ENCODE results near the gene SPIN2B. TPM values are rescaled to one million over a fixed set of nuclear protein-coding genes. Genes with fewer than 3 reads are reported as not detected.
"Not testable (repeated sequence)": the region's sequence is repeated elsewhere in the genome, so short reads cannot be mapped to it uniquely, and the experiment has no call there.

Gene SPIN2B
- polyA plus RNA-seq, 4 donors, result 4.1 to 11.1 (median 8.1) TPM

GRCh38 chrX:57104921-57105398 is 16.4 kb downstream of the SPIN2B start:
- FAIRE-seq (no peak), DNase-seq (no peak)
- Histone ChIP-seq H3K27ac (ENCODE audit: low read depth in 1 of 3, low read length in 2 of 3) (no peak overlapping the region), H3K36me3 (ENCODE audit: control insufficient read depth in 3 of 3, insufficient read depth in 2 of 3, low read depth in 1 of 3, low read length in 3 of 3) (peaks cover 0 to 3% (median 0%) of the 10 kb centered on the region in 3 donors), H3K4me1 (ENCODE audit: control insufficient read depth in 3 of 3, insufficient read depth in 2 of 3, low read depth in 1 of 3, low read length in 2 of 3) (no peaks in the 10 kb centered on the region), H3K4me3 (ENCODE audit: low read depth in 1 of 3, low read length in 3 of 3) (no peak overlapping the region), H3K27me3 (ENCODE audit: control insufficient read depth in 3 of 3, insufficient read depth in 3 of 3, low read length in 3 of 3) (no peaks in the 10 kb centered on the region), H3K9me3 (ENCODE audit: control insufficient read depth in 2 of 2, insufficient read depth in 1 of 2, low read depth in 1 of 2, low read length in 1 of 2) (no peaks in the 10 kb centered on the region)
- 38 to 86% (median 62%) methylated on average over 2 of the region's 2 CpGs for WGBS, 3 donors

GRCh38 chrX:57104406-57104805 is 16.9 kb downstream of the SPIN2B start:
- H3K4me1 ChIP-seq (ENCODE audit: control insufficient read depth in 3 of 3, insufficient read depth in 2 of 3, low read depth in 1 of 3, low read length in 2 of 3), result no peaks in the 10 kb centered on the region
- DNase-seq (peak in 1 of 2 donors; percentile 1), FAIRE-seq (no peak)
- WGBS, 3 donors, result 34 to 79% (median 46%) methylated on average over 4 of the region's 4 CpGs
- peaks cover 0 to 3% (median 0%) of the 10 kb centered on the region in 3 donors for H3K36me3 ChIP-seq (ENCODE audit: control insufficient read depth in 3 of 3, insufficient read depth in 2 of 3, low read depth in 1 of 3, low read length in 3 of 3)
- H3K27ac ChIP-seq (ENCODE audit: low read depth in 1 of 3, low read length in 2 of 3), result no peak overlapping the region
- H3K9me3 ChIP-seq (ENCODE audit: control insufficient read depth in 2 of 2, insufficient read depth in 1 of 2, low read depth in 1 of 2, low read length in 1 of 2), result no peaks in the 10 kb centered on the region
- H3K4me3 ChIP-seq (ENCODE audit: low read depth in 1 of 3, low read length in 3 of 3), result no peak overlapping the region
- no peaks in the 10 kb centered on the region for H3K27me3 ChIP-seq (ENCODE audit: control insufficient read depth in 3 of 3, insufficient read depth in 3 of 3, low read length in 3 of 3)

- H3K27ac ChIP-seq (ENCODE audit: low read depth in 1 of 3, low read length in 2 of 3), result no peak overlapping the region
- FAIRE-seq, result no peak
- no peak for DNase-seq
- no peaks in the 10 kb centered on the region for H3K27me3 ChIP-seq (ENCODE audit: control insufficient read depth in 3 of 3, insufficient read depth in 3 of 3, low read length in 3 of 3)
- no peaks in the 10 kb centered on the region for H3K36me3 ChIP-seq (ENCODE audit: control insufficient read depth in 3 of 3, insufficient read depth in 2 of 3, low read depth in 1 of 3, low read length in 3 of 3)
- H3K9me3 ChIP-seq (ENCODE audit: control insufficient read depth in 2 of 2, insufficient read depth in 1 of 2, low read depth in 1 of 2, low read length in 1 of 2), result no peaks in the 10 kb centered on the region
- H3K4me3 ChIP-seq (ENCODE audit: low read depth in 1 of 3, low read length in 3 of 3), result no peak overlapping the region
- WGBS, 3 donors, result 67 to 93% (median 92%) methylated on average over 3 of the region's 3 CpGs
- no peaks in the 10 kb centered on the region for H3K4me1 ChIP-seq (ENCODE audit: control insufficient read depth in 3 of 3, insufficient read depth in 2 of 3, low read depth in 1 of 3, low read length in 2 of 3)
Observed at GRCh38 chrX:57103489-57103888, 17.9 kb downstream of the SPIN2B start.

GRCh38 chrX:57102918-57103317 is 18.4 kb downstream of the SPIN2B start:
- not testable (repeated sequence) for H3K27ac ChIP-seq (ENCODE audit: low read depth in 1 of 3, low read length in 2 of 3); H3K36me3 ChIP-seq (ENCODE audit: control insufficient read depth in 3 of 3, insufficient read depth in 2 of 3, low read depth in 1 of 3, low read length in 3 of 3); FAIRE-seq; DNase-seq; H3K27me3 ChIP-seq (ENCODE audit: control insufficient read depth in 3 of 3, insufficient read depth in 3 of 3, low read length in 3 of 3); H3K4me1 ChIP-seq (ENCODE audit: control insufficient read depth in 3 of 3, insufficient read depth in 2 of 3, low read depth in 1 of 3, low read length in 2 of 3); H3K4me3 ChIP-seq (ENCODE audit: low read depth in 1 of 3, low read length in 3 of 3); H3K9me3 ChIP-seq (ENCODE audit: control insufficient read depth in 2 of 2, insufficient read depth in 1 of 2, low read depth in 1 of 2, low read length in 1 of 2)
- WGBS, 3 donors, result 77 to 90% (median 83%) methylated on average over 6 of the region's 6 CpGs

- H3K36me3 ChIP-seq (ENCODE audit: control insufficient read depth in 3 of 3, insufficient read depth in 2 of 3, low read depth in 1 of 3, low read length in 3 of 3), result peaks cover 0 to 5% (median 0%) of the 10 kb centered on the region in 3 donors
- WGBS, 3 donors, result 75 to 93% (median 75%) methylated on average over 4 to 7 of the region's 7 CpGs
- H3K27me3 ChIP-seq (ENCODE audit: control insufficient read depth in 3 of 3, insufficient read depth in 3 of 3, low read length in 3 of 3), result no peaks in the 10 kb centered on the region
- DNase-seq, result no peak
- FAIRE-seq, result no peak
- no peaks in the 10 kb centered on the region for H3K4me1 ChIP-seq (ENCODE audit: control insufficient read depth in 3 of 3, insufficient read depth in 2 of 3, low read depth in 1 of 3, low read length in 2 of 3)
- H3K27ac ChIP-seq (ENCODE audit: low read depth in 1 of 3, low read length in 2 of 3), result no peak overlapping the region
- peaks cover 0 to 13% of the 10 kb centered on the region in 2 donors for H3K9me3 ChIP-seq (ENCODE audit: control insufficient read depth in 2 of 2, insufficient read depth in 1 of 2, low read depth in 1 of 2, low read length in 1 of 2)
- no peak overlapping the region for H3K4me3 ChIP-seq (ENCODE audit: low read depth in 1 of 3, low read length in 3 of 3)
Observed at GRCh38 chrX:57083143-57083542, 38.2 kb downstream of the SPIN2B start.

- 66 to 87% (median 82%) methylated on average over 4 of the region's 4 CpGs for WGBS, 3 donors
- Histone ChIP-seq H3K9me3 (ENCODE audit: control insufficient read depth in 2 of 2, insufficient read depth in 1 of 2, low read depth in 1 of 2, low read length in 1 of 2) (no peaks in the 10 kb centered on the region), H3K27ac (ENCODE audit: low read depth in 1 of 3, low read length in 2 of 3) (no peak overlapping the region), H3K36me3 (ENCODE audit: control insufficient read depth in 3 of 3, insufficient read depth in 2 of 3, low read depth in 1 of 3, low read length in 3 of 3) (no peaks in the 10 kb centered on the region), H3K27me3 (ENCODE audit: control insufficient read depth in 3 of 3, insufficient read depth in 3 of 3, low read length in 3 of 3) (no peaks in the 10 kb centered on the region), H3K4me3 (ENCODE audit: low read depth in 1 of 3, low read length in 3 of 3) (no peak overlapping the region), H3K4me1 (ENCODE audit: control insufficient read depth in 3 of 3, insufficient read depth in 2 of 3, low read depth in 1 of 3, low read length in 2 of 3) (no peaks in the 10 kb centered on the region)
- peak; percentile 71 for FAIRE-seq
- no peak for DNase-seq
Observed at GRCh38 chrX:57074458-57074857, 46.9 kb downstream of the SPIN2B start.

GRCh38 chrX:57070185-57070984 is 51.0 kb downstream of the SPIN2B start:
- DNase-seq, result no peak
- H3K27ac ChIP-seq (ENCODE audit: low read depth in 1 of 3, low read length in 2 of 3), result no peak overlapping the region
- H3K9me3 ChIP-seq (ENCODE audit: control insufficient read depth in 2 of 2, insufficient read depth in 1 of 2, low read depth in 1 of 2, low read length in 1 of 2), result no peaks in the 10 kb centered on the region
- H3K27me3 ChIP-seq (ENCODE audit: control insufficient read depth in 3 of 3, insufficient read depth in 3 of 3, low read length in 3 of 3), result no peaks in the 10 kb centered on the region
- WGBS, 3 donors, result 65 to 89% (median 76%) methylated on average over 17 to 32 of the region's 32 CpGs
- FAIRE-seq, result no peak
- no peaks in the 10 kb centered on the region for H3K4me1 ChIP-seq (ENCODE audit: control insufficient read depth in 3 of 3, insufficient read depth in 2 of 3, low read depth in 1 of 3, low read length in 2 of 3)
- no peak overlapping the region for H3K4me3 ChIP-seq (ENCODE audit: low read depth in 1 of 3, low read length in 3 of 3)
- no peaks in the 10 kb centered on the region for H3K36me3 ChIP-seq (ENCODE audit: control insufficient read depth in 3 of 3, insufficient read depth in 2 of 3, low read depth in 1 of 3, low read length in 3 of 3)
